Cerebellar nuclear complex (tissue), 1 donor: ENCODE data around the gene LRRN4.

Experiments used
- DNase-seq, 2 experiments: peaks; one replicate each; lab custom pipeline; 2025; lab: John Stamatoyannopoulos, UW

Gene LRRN4

GRCh38 chr20:6053776-6054688 lies at the start of gene LRRN4:
LRRN4 (minus strand) TSS chr20:6054060; CDS start chr20:6052799, 1,261 bp downstream.
- DNase-seq: peak in 1 of 2 experiments; percentile 47

- no peak for DNase-seq
Observed at GRCh38 chr20:6103301-6103700, 49.4 kb upstream of the LRRN4 start.

GRCh38 chr20:6101346-6101745 lies 47.5 kb upstream of the LRRN4 start:
- DNase-seq: no peak

DNA sequence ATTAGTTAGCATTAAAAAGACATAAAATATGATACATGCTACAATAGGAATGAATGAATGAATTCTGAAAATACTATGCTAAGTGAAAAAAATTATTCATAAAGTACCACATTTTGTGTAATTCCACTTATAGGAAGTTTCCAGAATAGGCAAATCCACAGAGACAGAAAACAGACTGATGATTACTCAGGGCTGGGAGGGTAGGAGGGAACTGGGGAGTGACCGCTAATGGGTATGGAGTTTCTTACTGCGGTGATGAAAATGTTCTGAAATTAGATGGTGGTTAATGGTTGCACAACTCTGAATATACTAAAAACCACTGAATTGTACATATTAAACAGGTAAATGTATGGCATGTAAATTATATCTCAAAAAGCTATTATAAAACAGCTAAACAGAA lies 46.4 kb upstream of the LRRN4 start:
- no peak for DNase-seq

- DNase-seq: no peak
Observed at GRCh38 chr20:6099819-6100218, 46.0 kb upstream of the LRRN4 start.

DNA sequence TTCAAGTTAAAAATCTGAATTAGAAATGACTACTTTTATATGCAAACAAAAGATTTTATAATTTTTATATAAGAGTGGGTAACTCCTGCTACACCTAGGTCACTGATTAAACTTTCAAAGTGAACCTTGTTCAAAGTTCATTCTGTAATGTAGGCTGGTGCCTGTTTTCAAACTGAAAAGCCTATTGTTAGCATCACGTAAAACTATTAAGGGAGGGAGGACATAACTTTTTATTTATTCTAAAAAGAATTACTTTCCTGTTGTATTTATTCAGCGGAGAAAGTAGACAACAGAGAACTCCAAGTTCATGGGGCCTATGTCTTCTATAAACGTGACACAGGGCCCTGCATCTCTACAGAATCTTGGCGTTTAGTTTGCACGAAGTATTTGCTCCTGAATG lies 41.5 kb upstream of the LRRN4 start:
- no peak for DNase-seq

GRCh38 chr20:6094565-6094964 lies 40.7 kb upstream of the LRRN4 start:
- no peak for DNase-seq

DNA sequence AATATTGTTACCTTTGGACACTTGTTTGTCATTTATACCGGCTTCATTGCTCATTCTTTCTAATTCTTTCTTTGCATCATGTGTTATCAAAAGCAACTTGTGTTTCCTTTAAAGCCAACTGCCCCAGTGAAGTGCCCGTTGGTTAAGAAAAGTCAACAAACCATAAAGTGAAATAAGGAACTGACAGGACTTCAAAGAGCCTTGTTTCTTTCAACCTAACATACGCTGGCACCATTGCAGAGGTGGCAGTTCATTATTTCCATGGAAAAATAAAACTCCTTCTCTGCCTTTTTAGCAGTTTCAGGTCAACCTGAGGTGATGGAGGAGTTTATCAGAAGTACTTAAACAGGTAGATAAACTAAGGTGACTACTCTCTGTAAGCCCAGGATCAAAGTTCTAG lies 40.2 kb upstream of the LRRN4 start:
- DNase-seq: no peak

- DNase-seq: no peak
Observed at GRCh38 chr20:6091661-6092060, 37.8 kb upstream of the LRRN4 start.

GRCh38 chr20:6086868-6087267 lies 33.0 kb upstream of the LRRN4 start:
- no peak for DNase-seq

- DNase-seq: no peak
Observed at GRCh38 chr20:6083926-6084325, 30.1 kb upstream of the LRRN4 start.

DNA sequence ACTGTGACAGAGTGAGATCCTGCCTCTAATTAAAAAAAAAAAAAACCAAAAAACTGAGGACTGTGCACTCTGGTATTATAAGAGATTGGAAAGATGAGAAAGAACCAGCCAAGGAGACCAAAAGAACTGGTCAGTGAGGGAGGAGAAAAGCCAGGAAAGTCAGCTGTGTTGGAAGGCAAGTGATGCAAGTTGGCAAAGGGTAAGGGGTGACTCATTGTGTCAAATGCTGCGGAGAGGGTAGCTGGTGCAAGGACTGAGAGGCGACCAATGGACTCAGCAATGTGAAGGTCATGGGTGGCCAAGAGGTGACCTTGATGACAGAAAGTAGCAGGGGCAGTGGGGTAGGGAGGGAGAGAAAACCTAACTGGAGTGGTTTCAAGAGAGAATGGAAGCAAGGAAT lies 27.4 kb upstream of the LRRN4 start:
- DNase-seq: no peak

- DNase-seq: peak; percentile 23 to 49
Observed at GRCh38 chr20:6079016-6079415, 25.2 kb upstream of the LRRN4 start.

DNA sequence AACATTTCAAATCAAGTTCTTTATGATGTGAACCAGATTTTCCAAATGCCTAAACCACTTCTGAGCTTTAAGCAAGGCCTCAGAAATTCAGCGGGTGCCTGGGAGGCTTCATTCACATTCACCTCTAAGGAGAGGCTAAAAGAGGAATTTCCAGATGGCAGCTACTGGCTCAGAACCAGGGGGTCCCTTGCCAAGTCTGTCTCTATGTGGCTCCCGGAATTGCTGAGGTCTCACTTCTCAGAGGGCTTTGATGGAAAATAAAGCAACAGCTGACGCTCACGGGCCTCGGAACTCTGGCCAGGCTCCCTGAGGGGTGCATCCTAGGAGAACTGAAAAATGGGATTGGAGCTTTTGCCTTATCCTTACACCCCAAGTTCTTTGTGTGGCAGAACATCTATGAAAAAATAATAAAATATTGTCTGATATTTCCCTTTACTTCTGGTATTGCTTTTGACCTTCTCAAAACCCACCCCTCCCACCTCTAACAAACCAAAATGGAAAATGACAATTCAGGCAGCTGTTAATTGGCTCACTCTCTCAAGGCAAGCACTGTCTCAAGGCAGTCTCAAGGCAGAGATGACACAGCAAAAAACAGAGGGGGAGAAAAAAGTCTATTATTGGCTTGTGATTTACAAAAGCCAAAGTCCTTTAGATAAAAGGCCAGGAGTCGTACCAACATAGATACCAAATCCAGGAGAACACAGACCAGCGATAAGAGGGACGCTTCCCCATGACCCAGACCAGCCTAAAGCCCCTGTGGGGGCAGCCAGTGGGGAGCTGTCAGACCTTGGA lies 21.8 kb upstream of the LRRN4 start:
- DNase-seq: peak; percentile 64 to 88

GRCh38 chr20:6074784-6075183 lies 20.9 kb upstream of the LRRN4 start:
- DNase-seq: no peak

GRCh38 chr20:6074145-6074561 lies 20.3 kb upstream of the LRRN4 start:
- DNase-seq: no peak

- no peak for DNase-seq
Observed at GRCh38 chr20:6070829-6071695, 17.2 kb upstream of the LRRN4 start.

- no peak for DNase-seq
Observed at GRCh38 chr20:6069669-6070068, 15.8 kb upstream of the LRRN4 start.

GRCh38 chr20:6067763-6068318 lies 14.0 kb upstream of the LRRN4 start:
- DNase-seq: no peak

GRCh38 chr20:6066582-6066981 lies 12.7 kb upstream of the LRRN4 start:
- no peak for DNase-seq

GRCh38 chr20:6061544-6061943 lies 7.7 kb upstream of the LRRN4 start:
- DNase-seq: no peak

DNA sequence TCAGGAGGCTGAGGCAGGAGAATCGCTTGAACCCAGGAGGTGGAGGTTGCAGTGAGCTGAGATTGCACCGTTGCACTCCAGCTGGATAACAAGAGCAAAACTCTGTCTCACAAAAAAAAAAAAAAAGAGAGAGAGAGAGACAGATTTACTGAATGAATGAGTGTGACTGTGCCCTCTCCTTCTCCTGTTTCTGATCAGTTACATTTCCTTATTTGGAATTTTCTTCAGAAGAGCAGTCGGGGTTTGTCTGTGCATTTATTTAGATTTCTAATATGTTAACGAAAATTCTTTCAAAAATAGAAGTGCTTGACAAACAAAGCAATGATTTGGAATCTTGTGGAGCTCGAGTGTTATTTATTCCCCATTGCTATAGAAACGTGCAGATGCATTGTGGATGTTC lies 6.4 kb upstream of the LRRN4 start:
- DNase-seq: no peak
